ENCODE results near the gene PYGM.
A peak's percentile ranks its signal among the peaks of the same experiment; 100 is the strongest.

The PYGM gene

DNA sequence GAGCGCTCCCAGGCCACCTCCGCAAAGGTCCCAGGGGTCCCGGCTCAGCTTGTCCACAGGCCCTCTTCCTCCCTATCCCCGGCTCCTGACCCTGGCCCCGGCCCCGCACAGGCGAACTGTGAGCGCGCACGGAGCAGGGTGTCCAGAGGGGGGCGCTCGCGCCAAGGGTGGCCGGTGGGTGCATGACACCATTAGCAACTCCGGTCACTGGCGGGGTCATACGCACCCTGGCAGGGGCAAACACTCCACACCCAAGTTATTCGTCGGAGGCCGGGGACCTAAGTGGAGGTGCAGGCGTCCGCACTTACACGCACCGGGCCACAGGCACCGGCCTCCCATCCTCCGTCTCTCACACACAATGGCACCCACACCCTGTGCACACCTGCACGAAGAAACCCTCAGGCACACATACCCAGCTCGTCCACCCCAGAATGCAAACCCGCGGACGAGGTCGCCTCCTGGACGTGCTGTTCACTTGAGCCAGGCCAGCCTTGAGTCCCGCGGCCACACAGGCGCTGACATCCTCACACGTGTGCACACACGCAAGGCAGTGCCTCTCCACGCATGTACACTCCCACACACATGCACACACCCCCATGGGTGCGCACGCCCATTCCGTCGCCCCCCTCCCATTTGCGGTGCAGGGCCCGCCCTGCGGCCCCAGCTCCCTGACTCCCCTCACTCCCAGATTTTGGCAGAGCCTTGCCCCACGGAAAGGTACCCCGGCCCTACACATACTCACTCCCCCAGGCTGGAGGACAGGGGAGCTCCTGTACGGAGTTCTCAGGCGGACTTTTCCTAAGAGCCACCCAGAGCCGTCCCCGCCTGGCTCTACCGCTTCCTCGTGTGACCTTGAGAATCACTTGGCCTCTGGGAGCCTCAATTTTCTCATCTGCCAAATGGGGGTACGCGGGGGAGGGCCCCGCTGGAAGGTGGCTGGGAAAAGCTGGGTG is 15.9 kb downstream of the PYGM start, which contains the start of gene RASGRP2:
Gene RASGRP2, minus strand, starts transcription at position 552 of the 953 bp plus-strand sequence. CDS start 1,276 bp downstream, outside the sequence.
- no peaks in the 10 kb centered on the region for H3K36me3 ChIP-seq (ENCODE audit: control insufficient read depth, insufficient read depth, low read length)
- H3K27me3 ChIP-seq (ENCODE audit: control insufficient read depth, insufficient read depth, low read length), result peaks cover 59% of the 10 kb centered on the region
- H3K4me3 ChIP-seq (ENCODE audit: low read length), result peak within 1 kb of the TSS; percentile 31
- H3K9me3 ChIP-seq (ENCODE audit: control insufficient read depth, low read length), result no peaks in the 10 kb centered on the region
- H3K4me1 ChIP-seq (ENCODE audit: control insufficient read depth, insufficient read depth, low read length), result peaks cover 33% of the 10 kb centered on the region
- H3K9ac ChIP-seq (ENCODE audit: low read length), result peak within 1 kb of the TSS; percentile 50

DNA sequence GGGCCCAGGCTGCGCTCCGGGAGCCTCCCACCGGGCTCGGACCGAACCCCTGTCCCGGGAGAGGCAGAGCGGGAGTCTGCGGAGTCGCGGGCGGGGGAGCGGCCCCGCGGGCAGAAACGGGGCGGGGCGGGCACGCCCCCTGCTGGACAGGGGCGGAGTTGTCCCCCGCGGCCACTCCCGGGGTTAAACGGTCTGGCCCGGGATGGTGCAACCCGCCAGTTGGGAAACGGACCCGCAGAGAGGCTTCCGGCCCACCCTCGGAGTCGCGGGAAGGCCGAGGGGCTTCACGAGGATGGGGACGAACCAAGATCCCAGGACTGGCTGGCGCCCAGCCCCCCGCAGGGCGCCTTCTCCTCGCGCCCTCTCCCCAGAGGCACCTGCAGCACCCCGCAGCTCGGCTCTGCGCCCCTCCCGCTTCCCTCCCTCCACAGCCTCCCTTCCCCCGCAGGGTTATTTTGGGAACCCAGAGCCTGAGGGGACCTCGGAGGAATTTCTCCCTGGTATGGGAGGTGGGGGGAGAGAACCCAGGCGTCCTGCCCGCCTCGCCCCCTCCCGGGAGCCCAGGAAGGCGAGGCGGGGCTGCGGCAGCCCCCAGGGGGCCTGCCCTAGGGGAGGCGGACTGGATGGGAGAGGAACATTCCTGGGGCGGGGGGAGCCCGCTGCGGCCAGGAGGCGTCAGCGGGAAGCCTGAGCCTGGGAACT is 16.7 kb downstream of the PYGM start:
- peak overlapping the region; percentile 31 for H3K4me3 ChIP-seq (ENCODE audit: low read length)
- H3K36me3 ChIP-seq (ENCODE audit: control insufficient read depth, insufficient read depth, low read length), result no peaks in the 10 kb centered on the region
- H3K9me3 ChIP-seq (ENCODE audit: control insufficient read depth, low read length), result no peaks in the 10 kb centered on the region
- peaks cover 59% of the 10 kb centered on the region for H3K27me3 ChIP-seq (ENCODE audit: control insufficient read depth, insufficient read depth, low read length)
- H3K9ac ChIP-seq (ENCODE audit: low read length), result no peak overlapping the region
- peaks cover 33% of the 10 kb centered on the region for H3K4me1 ChIP-seq (ENCODE audit: control insufficient read depth, insufficient read depth, low read length)

DNA sequence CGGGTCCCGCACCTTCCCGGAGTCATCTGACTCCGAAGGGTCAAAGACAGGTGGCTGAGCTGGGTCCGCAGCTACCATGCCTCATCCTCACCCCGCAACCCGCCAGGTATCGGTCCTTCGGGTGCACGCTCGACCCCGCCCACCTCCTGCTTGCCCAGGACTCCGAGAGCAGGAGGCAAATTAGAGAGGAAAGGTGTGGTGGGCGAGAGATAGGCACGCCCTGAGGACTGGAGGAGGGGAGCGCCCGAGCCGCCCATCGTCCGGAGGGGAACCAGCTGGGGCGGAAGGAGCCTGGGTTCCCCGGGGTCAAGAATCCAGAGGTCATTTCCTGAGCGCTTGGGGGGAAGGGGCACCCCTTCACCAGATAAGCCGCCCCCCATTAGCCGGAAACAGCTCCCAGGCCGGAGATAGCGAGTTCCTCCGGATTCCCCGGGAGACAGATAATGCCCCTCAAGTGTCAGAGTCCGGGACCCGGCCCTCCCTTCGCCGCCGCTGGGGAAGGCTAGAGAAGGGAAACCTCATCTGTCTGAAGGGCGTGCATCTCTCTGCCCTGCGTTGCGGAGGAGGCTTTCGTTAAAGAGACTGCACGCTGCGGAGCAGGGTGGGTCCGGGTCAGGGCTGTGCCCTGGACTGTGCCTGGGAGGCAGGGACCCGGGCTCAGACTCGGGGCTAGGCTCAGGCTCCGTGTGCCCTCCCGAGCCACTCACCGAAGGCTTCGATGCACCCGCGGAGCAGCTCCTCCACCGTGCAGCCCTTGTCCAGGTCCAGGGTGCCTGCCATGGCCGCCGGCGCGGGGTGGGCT is 17.5 kb downstream of the PYGM start:
- Histone ChIP-seq H3K9ac (ENCODE audit: low read length) (no peak overlapping the region), H3K4me1 (ENCODE audit: control insufficient read depth, insufficient read depth, low read length) (peaks cover 33% of the 10 kb centered on the region), H3K27me3 (ENCODE audit: control insufficient read depth, insufficient read depth, low read length) (peaks cover 59% of the 10 kb centered on the region), H3K4me3 (ENCODE audit: low read length) (no peak overlapping the region), H3K9me3 (ENCODE audit: control insufficient read depth, low read length) (no peaks in the 10 kb centered on the region), H3K36me3 (ENCODE audit: control insufficient read depth, insufficient read depth, low read length) (no peaks in the 10 kb centered on the region)

DNA sequence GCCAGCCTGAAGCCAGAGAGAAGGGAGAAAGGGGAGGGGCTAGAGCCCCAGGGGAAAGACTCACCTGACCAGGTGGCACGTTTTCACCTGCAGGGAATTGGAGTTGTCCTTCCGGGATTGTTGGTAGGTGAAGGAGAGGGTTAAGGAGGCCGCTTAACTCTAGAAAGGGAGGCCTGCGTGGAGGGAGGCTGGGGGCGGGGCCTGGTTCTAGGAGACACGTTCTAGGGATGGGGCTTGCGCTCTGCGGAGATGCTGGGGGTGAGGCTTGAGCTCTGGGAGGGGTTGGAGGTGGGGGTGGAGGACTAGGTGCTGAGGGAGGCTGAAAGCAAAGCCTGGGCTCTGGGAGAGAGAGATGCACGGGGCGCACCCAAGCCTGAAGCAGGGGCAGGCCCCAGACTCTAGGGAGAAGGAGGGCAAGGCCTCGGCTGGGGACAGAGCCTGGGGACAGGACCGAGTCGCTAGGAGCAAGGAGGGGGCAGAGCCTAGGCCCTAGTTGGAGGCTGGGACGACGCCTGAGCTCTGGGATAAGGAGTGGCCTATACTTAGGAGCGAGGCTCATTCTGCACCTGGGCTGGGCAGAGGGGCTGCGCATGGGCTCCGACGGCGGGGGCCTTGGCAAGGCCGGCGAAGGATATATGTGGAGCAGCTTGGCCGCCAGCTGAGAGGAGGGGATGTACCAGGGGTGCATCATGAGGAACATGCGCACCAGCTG is 18.2 kb downstream of the PYGM start:
- Histone ChIP-seq H3K4me1 (ENCODE audit: control insufficient read depth, insufficient read depth, low read length) (peaks cover 33% of the 10 kb centered on the region), H3K9me3 (ENCODE audit: control insufficient read depth, low read length) (no peaks in the 10 kb centered on the region), H3K4me3 (ENCODE audit: low read length) (no peak overlapping the region), H3K36me3 (ENCODE audit: control insufficient read depth, insufficient read depth, low read length) (no peaks in the 10 kb centered on the region), H3K27me3 (ENCODE audit: control insufficient read depth, insufficient read depth, low read length) (peaks cover 59% of the 10 kb centered on the region), H3K9ac (ENCODE audit: low read length) (no peak overlapping the region)

- no peak overlapping the region for H3K9ac ChIP-seq (ENCODE audit: low read length)
- peaks cover 23% of the 10 kb centered on the region for H3K4me1 ChIP-seq (ENCODE audit: control insufficient read depth, insufficient read depth, low read length)
- peaks cover 43% of the 10 kb centered on the region for H3K27me3 ChIP-seq (ENCODE audit: control insufficient read depth, insufficient read depth, low read length)
- H3K36me3 ChIP-seq (ENCODE audit: control insufficient read depth, insufficient read depth, low read length), result no peaks in the 10 kb centered on the region
- no peaks in the 10 kb centered on the region for H3K9me3 ChIP-seq (ENCODE audit: control insufficient read depth, low read length)
- H3K4me3 ChIP-seq (ENCODE audit: low read length), result no peak overlapping the region
Observed at GRCh38 chr11:64739871-64740270, 19.9 kb downstream of the PYGM start.

DNA sequence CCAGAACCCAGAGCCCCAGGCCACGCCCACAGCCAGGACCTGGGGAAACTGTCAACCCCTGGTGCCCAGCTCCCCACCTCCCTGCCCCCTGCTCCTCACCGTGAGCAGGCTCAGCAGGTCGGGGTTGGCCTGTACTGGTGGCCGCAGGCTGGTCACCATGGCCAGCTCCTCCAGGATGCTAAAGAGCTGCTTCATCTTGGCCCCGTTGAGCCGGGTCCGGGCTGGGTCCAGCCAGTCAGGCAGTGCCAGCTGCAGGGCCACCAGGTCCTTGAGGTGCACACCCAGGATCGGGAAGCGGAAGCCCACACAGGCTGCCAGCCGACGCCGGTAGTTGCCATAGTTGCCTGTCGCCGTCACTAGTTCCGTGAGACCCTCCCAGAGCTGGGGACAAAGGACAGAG is 23.1 kb downstream of the PYGM start:
- H3K36me3 ChIP-seq (ENCODE audit: control insufficient read depth, insufficient read depth, low read length), result no peaks in the 10 kb centered on the region

GRCh38 chr11:64735725-64736259 is 24.0 kb downstream of the PYGM start:
- Histone ChIP-seq H3K4me1 (ENCODE audit: control insufficient read depth, insufficient read depth, low read length) (no peaks in the 10 kb centered on the region), H3K36me3 (ENCODE audit: control insufficient read depth, insufficient read depth, low read length) (no peaks in the 10 kb centered on the region), H3K4me3 (ENCODE audit: low read length) (no peak overlapping the region), H3K9me3 (ENCODE audit: control insufficient read depth, low read length) (no peaks in the 10 kb centered on the region), H3K9ac (ENCODE audit: low read length) (no peak overlapping the region), H3K27me3 (ENCODE audit: control insufficient read depth, insufficient read depth, low read length) (peaks cover 6% of the 10 kb centered on the region)

More for the DNA sequence above, 23.1 kb downstream of the PYGM start:
- Histone ChIP-seq H3K4me3 (ENCODE audit: low read length) (no peak overlapping the region), H3K9me3 (ENCODE audit: control insufficient read depth, low read length) (no peaks in the 10 kb centered on the region), H3K4me1 (ENCODE audit: control insufficient read depth, insufficient read depth, low read length) (no peaks in the 10 kb centered on the region), H3K27me3 (ENCODE audit: control insufficient read depth, insufficient read depth, low read length) (peaks cover 14% of the 10 kb centered on the region), H3K9ac (ENCODE audit: low read length) (no peak overlapping the region)

DNA sequence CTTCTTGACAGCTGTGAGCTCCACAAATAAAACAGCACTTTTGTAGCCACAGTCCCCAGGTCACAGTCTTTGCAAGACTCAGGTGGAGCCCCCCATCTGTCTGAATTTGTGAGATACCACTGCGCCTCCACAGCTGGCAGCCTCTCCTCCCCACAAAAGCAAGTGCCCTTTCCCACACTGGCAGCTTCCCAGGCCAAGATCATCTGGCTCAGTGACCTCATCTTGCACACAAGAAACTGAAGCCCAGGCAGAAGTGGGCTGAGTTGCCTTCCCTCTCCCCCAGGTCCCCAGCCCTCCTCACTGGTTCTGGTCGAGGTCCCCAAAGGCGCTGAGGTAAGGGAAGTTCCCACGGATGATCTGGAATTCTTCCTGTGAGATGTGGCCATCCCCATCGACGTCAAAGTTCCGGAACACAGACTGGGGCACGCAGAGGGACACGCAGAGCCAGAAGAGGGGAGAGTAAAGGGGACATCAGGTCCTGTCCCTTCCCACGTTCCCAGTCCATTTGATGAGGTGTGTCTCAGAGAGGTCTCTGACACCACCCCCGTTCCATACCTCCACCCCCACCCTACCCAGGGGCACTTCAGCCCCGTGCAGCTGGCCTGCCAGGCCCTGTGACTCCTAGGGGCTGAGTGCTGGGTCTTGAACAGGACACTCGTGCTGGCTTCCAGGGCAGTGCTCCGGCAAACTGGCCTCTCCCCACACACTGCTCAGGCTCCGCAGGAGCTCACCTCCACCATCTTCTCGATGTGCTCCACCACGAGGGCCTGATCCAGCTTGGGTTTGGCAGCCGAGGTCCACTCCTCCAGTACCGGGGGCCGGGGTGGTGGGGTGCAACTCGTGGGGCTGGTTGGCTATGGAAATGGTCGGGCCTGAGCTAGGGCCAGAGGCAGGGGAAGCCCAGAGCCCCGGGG is 24.7 kb downstream of the PYGM start:
- Histone ChIP-seq H3K9me3 (ENCODE audit: control insufficient read depth, low read length) (no peaks in the 10 kb centered on the region), H3K36me3 (ENCODE audit: control insufficient read depth, insufficient read depth, low read length) (no peaks in the 10 kb centered on the region), H3K4me1 (ENCODE audit: control insufficient read depth, insufficient read depth, low read length) (no peaks in the 10 kb centered on the region), H3K9ac (ENCODE audit: low read length) (no peak overlapping the region), H3K27me3 (ENCODE audit: control insufficient read depth, insufficient read depth, low read length) (peaks cover 8% of the 10 kb centered on the region), H3K4me3 (ENCODE audit: low read length) (no peak overlapping the region)

- no peaks in the 10 kb centered on the region for H3K4me1 ChIP-seq (ENCODE audit: control insufficient read depth, insufficient read depth, low read length)
- no peaks in the 10 kb centered on the region for H3K9me3 ChIP-seq (ENCODE audit: control insufficient read depth, low read length)
- H3K4me3 ChIP-seq (ENCODE audit: low read length), result no peak overlapping the region
- H3K27me3 ChIP-seq (ENCODE audit: control insufficient read depth, insufficient read depth, low read length), result peaks cover 9% of the 10 kb centered on the region
- H3K9ac ChIP-seq (ENCODE audit: low read length), result no peak overlapping the region
- H3K36me3 ChIP-seq (ENCODE audit: control insufficient read depth, insufficient read depth, low read length), result no peaks in the 10 kb centered on the region
Observed at GRCh38 chr11:64731601-64732000, 28.2 kb downstream of the PYGM start.

GRCh38 chr11:64729851-64730382 is 29.9 kb downstream of the PYGM start:
- Histone ChIP-seq H3K9ac (ENCODE audit: low read length) (no peak overlapping the region), H3K4me3 (ENCODE audit: low read length) (no peak overlapping the region), H3K4me1 (ENCODE audit: control insufficient read depth, insufficient read depth, low read length) (no peaks in the 10 kb centered on the region), H3K9me3 (ENCODE audit: control insufficient read depth, low read length) (no peaks in the 10 kb centered on the region), H3K27me3 (ENCODE audit: control insufficient read depth, insufficient read depth, low read length) (peaks cover 12% of the 10 kb centered on the region), H3K36me3 (ENCODE audit: control insufficient read depth, insufficient read depth, low read length) (no peaks in the 10 kb centered on the region)
